Esophagus muscularis mucosa (tissue), 4 donors: ENCODE measurements around the gene KCNQ1.

ENCODE experiments used
- CTCF ChIP-seq, 3 experiments: fragments of 200-600 bp in 2 of 3; fragments of 450-650 bp in 1 of 3; sonication (generic) in 2 of 3; IDR thresholded peaks; one replicate each; pipeline ENCODE4 v1.5.1; 2017 to 2019; ENCODE audit warnings: antibody characterized with exemption in 3 of 3, mild to moderate bottlenecking in 2 of 3, moderate library complexity in 1 of 3
- EP300 ChIP-seq: sonication (generic); formaldehyde crosslinking; IDR thresholded peaks from one replicate; pipeline ENCODE4 v1.6.1; 2017; ENCODE audit warnings: antibody characterized with exemption
- POLR2A ChIP-seq: fragments of 450-650 bp; IDR thresholded peaks from one replicate; pipeline ENCODE4 v1.6.1; 2017; ENCODE audit warnings: antibody characterized with exemption, moderate library complexity, mild to moderate bottlenecking, low read depth
- POLR2AphosphoS5 ChIP-seq, 2 donors: sonication (generic); formaldehyde crosslinking; IDR thresholded peaks; one replicate each; pipeline ENCODE4 v1.6.1; 2017; ENCODE audit warnings: antibody characterized with exemption in 2 of 2

- TF ChIP-seq CTCF (IDR thresholded peaks at IDR 0.05) = no peak
- TF ChIP-seq EP300 = no peak
- TF ChIP-seq POLR2A = no peak
- no peak for TF ChIP-seq POLR2AphosphoS5 (IDR thresholded peaks at IDR 0.05)
These were observed 351.3 kb downstream of the KCNQ1 start for GRCh38 chr11:2796091-2796490.
